ENCODE data around the gene RASSF6.
"Not testable (repeated sequence)": the region's sequence is repeated elsewhere in the genome, so short reads cannot be mapped to it uniquely, and the experiment has no call there.

The RASSF6 gene

GRCh38 chr4:73609706-73610105 lies 10.5 kb downstream of the RASSF6 start:
- DNase-seq: no peak

GRCh38 chr4:73608689-73609594 lies 11.3 kb downstream of the RASSF6 start:
- DNase-seq: no peak

GRCh38 chr4:73607375-73608033 lies 12.7 kb downstream of the RASSF6 start:
- no peak for DNase-seq

GRCh38 chr4:73606465-73606974 lies 13.7 kb downstream of the RASSF6 start:
- DNase-seq: no peak

GRCh38 chr4:73603854-73604584 lies 16.2 kb downstream of the RASSF6 start:
- DNase-seq: no peak

GRCh38 chr4:73603271-73603710 lies 16.9 kb downstream of the RASSF6 start:
- no peak for DNase-seq

- DNase-seq: no peak
These were observed 19.3 kb downstream of the RASSF6 start for GRCh38 chr4:73600954-73601353.

GRCh38 chr4:73599182-73599581 lies 21.1 kb downstream of the RASSF6 start:
- DNase-seq: no peak

GRCh38 chr4:73597594-73597993 lies 22.6 kb downstream of the RASSF6 start:
- DNase-seq: no peak

GRCh38 chr4:73597183-73597582 lies 23.1 kb downstream of the RASSF6 start:
- not testable (repeated sequence) for DNase-seq

- no peak for DNase-seq
These were observed 24.2 kb downstream of the RASSF6 start for GRCh38 chr4:73596001-73596400.

GRCh38 chr4:73593631-73594241 lies 26.5 kb downstream of the RASSF6 start:
- no peak for DNase-seq

- no peak for DNase-seq
These were observed 30.1 kb downstream of the RASSF6 start for GRCh38 chr4:73589887-73590801.

GRCh38 chr4:73589261-73589847 lies 30.9 kb downstream of the RASSF6 start:
- DNase-seq: no peak

GRCh38 chr4:73588613-73589012 lies 31.6 kb downstream of the RASSF6 start:
- no peak for DNase-seq

GRCh38 chr4:73586666-73587065 lies 33.6 kb downstream of the RASSF6 start:
- DNase-seq: no peak

- DNase-seq: no peak
These were observed 34.2 kb downstream of the RASSF6 start for GRCh38 chr4:73586040-73586439.

- DNase-seq: no peak
These were observed 34.9 kb downstream of the RASSF6 start for GRCh38 chr4:73585345-73585744.

- no peak for DNase-seq
These were observed 36.6 kb downstream of the RASSF6 start for GRCh38 chr4:73583666-73584065.

- DNase-seq: no peak
These were observed 42.9 kb downstream of the RASSF6 start for GRCh38 chr4:73577371-73577770.

GRCh38 chr4:73576381-73576780 lies 43.9 kb downstream of the RASSF6 start:
- no peak for DNase-seq

Measured in activated CD4-positive, alpha-beta T cell treated with anti-CD3 and anti-CD28 coated beads, Interleukin-2, amount 50 U/mL, for 4 hours (primary cell).